GM12874 (cell line): ENCODE results near the gene BLVRA.

ENCODE experiments used
- CTCF ChIP-seq: IDR thresholded peaks from 2 replicates; pipeline ENCODE4 v1.5.1; 2011; ENCODE audit warnings: low read depth, mild to moderate bottlenecking, control low read depth, low read length, moderate library complexity; ENCODE audit not compliant: insufficient read depth

The BLVRA gene

GRCh38 chr7:43727003-43727402 is 31.5 kb upstream of the BLVRA start:
- no peak for TF ChIP-seq CTCF

GRCh38 chr7:43727494-43727893 is 31.0 kb upstream of the BLVRA start:
- no peak for TF ChIP-seq CTCF

- peak; percentile 31; the same call in 1 of the 2 replicates for TF ChIP-seq CTCF
Observed at GRCh38 chr7:43729214-43729923, 29.1 kb upstream of the BLVRA start, which contains the start of gene COA1. TSS of gene COA1 (minus strand) at chr7:43729523. CDS start at chr7:43648614, 80,909 bp downstream.

GRCh38 chr7:43729924-43730248 is 28.6 kb upstream of the BLVRA start:
- no peak for TF ChIP-seq CTCF

GRCh38 chr7:43735403-43735801 is 23.1 kb upstream of the BLVRA start:
- no peak for TF ChIP-seq CTCF

GRCh38 chr7:43735802-43736603 is 22.5 kb upstream of the BLVRA start:
- no peak for TF ChIP-seq CTCF

GRCh38 chr7:43737467-43738127 is 20.9 kb upstream of the BLVRA start:
- no peak for TF ChIP-seq CTCF
